Activated CD8-positive, alpha-beta memory T cell treated with anti-CD3 and anti-CD28 coated beads for 4 hours (primary cell): ENCODE data around the gene IP6K1.
"Not testable (repeated sequence)": the region's sequence is repeated elsewhere in the genome, so short reads cannot be mapped to it uniquely, and the experiment has no call there.

Experiments
- DNase-seq, 2 donors: peaks; one replicate each; pipeline ENCODE4 v3.0.0-alpha.2; 2020; ENCODE audit warnings: low read depth in 2 of 2

Gene IP6K1

DNA sequence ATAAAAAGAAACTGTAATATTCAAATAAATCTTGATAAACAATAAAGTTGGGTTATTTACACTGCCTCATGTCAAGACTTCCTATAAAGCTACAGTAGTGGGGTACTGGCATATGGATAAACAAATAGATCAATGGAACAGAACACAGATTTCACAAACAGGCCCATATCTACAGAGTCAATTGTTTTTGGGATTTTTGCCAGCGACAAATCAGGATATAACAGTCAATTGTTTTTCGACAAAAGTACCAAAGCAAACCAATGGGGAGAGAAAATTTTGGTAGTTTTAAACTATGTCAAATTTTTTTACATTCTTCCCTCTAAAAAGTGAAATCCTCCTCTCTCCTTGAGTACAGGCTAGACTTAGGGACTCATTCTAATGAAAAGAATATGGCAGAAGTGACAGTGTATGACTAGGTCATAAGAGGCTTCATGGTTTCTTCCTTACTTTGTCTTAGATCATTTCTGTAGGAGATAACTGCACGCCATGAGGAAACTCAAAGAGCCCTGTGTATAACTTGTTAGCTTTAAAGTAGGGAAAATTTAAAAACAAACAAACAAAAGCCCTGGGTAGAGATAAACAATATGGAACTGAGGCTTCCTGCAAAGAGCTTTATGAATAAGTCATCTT is 16.9 kb downstream of the IP6K1 start:
- DNase-seq, result no peak

DNA sequence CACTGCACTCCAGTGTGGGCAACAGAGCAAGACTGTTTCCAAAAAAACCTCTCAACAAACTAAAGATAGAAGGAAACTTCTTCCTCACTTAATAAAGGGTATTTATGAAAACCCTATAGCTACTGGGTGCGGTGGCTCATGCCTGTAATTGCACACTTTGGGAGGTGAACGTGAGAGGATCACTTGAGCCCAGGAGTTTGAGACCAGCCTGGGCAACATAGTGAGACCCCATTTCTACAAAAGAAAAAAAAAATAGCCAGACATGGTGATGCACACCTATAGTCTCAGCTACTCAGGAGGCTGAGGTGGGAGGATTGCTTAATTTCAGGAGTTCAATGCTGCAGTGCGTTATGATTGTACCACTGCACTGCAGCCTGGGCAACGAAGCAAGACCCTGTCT is 22.4 kb downstream of the IP6K1 start:
- DNase-seq, result no peak

DNA sequence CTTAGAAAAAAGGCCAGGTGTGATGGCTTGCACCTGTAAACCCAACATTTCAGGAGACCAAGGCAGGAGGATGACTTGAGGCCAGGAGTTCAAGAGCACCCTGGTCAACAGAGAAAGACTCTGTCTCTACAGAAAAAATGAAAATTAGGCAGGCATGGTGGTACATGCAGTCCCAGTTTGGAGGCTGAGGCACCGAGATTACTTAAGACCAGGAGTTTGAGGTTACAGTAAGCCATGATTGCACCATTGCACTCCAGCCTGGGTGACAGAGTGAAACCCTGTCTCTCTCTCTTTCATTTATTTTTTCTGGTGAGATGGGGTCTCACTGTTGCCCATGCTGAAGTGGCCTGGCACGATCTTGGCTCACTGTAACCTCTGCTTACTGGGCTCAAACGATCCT is 24.7 kb downstream of the IP6K1 start:
- DNase-seq, result no peak

DNA sequence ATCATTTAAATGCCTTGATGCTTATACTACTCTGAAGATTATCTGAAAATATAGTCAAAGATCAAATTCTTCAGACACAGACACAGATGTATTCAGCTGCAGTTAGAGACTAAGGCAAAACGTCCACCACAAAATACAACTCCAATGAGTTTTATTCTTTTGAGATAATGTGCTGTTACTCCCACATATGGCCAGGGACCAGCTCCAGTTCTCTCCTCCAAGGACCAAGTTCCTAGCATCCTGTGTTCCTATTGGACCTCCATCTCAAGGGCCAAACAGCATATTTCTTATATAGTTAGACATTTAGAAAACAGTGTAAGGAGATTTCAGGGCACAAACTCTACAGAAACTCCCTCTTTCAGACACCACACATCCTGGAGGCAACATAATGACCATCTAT is 27.1 kb downstream of the IP6K1 start:
- DNase-seq, result no peak

GRCh38 chr3:49757197-49757596 is 29.1 kb downstream of the IP6K1 start:
- DNase-seq, result no peak

DNA sequence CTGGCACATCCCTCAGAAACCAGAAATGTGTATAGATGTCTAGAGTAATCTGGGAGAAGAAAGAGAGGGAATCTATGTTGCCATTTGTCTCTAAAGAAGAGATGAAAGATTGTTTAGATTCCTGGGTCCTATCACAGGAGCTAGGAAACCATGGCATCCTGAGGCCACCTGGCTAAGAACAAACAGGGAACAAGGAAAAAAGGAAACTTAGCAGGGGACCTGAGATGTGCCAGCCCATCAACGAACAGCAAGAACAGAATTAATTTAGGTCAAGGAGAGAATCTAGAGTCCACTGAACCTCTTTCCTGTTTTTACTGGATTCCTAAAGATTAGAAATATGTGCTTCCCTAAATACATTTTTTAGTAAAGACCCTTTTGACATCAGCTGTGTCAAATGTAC is 30.3 kb downstream of the IP6K1 start:
- no peak for DNase-seq

DNA sequence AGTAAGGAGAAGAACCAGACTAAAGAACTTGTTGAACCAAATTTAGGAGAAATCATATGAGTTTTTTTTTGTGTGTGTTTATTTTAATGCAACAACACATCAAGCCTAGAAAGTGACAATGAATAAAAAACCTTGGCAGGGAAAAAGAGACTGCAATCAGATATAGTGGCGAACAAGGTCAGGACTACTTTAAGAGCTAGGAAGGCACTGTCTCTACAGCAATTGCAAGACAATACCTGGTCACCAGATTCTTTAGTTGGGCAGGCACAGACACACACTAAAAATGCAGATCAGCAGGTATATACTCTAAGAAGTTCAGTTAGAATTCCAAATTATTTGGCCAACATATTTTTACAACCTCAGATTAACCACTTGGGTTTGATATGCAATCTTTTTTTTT is 31.8 kb downstream of the IP6K1 start:
- DNase-seq, result no peak

DNA sequence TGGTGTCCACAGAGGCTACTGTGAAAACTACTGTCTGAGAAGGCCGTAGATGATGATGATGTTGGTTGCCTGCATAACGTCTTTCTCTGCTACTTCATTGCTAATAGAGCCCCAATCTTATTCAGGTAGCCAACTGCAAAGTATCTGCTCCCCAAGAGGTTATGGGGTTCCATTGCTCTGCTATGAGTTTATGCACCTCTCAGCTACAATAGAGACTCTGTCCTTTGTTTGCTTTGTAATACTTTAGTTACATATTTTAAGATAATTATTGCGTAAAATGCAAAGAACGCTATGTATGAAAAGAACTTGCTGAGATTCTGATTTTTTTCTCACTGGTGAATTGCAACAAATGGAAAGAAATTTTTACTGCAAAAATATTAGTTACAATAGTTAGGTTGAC is 34.8 kb downstream of the IP6K1 start:
- no peak for DNase-seq

GRCh38 chr3:49750056-49750455 is 36.3 kb downstream of the IP6K1 start:
- DNase-seq, result no peak

DNA sequence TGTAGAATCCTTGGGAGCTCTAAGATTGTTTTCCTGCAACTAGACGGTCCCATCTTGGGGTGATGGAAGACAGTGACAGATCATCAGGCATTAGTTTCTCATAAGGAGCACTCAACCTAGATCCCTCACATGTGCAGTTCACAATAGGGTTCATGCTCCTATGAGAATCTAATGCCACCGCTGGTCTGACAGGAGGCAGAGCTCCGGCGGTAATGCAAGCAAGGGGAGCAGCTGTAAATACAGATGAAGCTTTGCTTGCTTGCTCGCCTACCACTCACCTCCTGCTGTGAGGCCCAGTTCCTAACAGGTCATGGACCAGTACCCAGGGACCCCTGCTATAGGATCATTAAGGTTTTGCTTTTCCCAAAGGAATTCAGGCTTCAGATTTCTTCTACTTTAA is 37.5 kb downstream of the IP6K1 start:
- not testable (repeated sequence) for DNase-seq

DNA sequence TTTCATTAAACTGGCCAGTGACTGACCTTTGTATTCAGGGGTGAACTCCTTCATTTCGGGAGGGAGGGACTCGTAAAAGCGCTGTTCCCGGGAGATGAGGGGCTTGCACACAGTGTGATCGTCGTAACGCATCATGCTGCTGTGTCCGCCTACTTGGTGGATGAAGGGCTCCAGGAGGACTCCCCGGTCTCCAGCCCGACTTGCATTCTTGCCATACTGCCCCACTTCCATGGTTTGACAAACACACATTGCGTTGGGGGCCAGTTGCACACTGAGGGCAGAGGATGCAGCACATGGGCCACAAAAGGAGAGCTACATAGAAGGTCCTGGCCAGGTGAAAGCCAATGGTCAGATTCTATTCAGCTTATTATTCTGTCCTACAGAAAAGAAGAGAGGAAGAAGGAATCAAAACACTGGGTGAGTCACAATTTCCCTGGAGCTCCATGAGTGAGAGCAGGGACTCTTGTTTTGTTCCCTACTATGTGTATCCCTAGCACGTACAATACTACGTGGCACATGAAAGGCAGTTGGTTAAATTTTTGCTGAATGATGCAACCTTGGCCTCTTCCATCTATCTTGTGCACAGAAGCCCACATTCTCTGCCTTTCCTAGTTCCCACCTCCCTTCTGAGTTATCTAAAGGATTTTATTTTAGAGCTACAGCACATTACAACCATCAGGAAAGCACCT is 38.4 kb downstream of the IP6K1 start:
- DNase-seq, result no peak

DNA sequence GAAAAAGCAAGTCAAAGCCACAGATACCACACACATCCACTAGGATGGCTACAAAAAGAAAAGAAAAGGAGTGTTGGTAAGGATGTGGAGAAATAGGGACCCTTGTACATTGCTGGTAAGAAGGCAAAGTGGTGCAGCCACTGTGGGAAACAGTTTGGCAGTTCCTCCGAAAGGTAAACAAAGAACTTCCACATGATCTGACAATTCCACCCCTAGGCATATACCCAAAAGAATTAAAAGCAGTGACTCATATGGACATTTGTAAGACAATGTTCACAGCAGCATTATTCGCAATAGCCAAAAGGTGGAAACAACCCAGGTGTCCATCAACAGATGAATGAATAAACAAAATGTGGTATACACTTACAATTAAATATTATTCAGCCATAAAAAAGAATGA is 40.4 kb downstream of the IP6K1 start:
- DNase-seq, result no peak

- DNase-seq, result no peak
Measured at GRCh38 chr3:49740427-49740826, 45.9 kb downstream of the IP6K1 start.

- DNase-seq, result no peak
Measured at GRCh38 chr3:49738067-49738713, 48.2 kb downstream of the IP6K1 start.

DNA sequence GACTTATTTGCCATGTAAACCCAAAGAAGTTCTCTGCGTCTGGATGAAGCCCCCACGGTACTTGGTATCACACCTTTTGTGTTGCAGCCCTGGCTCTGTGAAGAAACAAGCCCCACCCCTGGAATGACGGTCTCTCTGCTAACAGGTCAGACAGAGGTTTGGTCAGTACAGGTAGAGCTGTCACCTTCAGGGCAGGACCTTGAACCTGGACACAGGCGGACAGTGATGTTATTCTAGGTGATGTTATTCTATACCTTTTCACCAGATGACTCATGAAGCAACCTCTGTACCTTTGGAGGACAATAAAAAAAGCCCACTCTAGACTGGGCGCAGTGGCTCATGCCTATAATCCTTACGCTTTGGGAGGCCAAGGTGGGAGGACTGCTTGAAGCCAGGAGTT is 51.6 kb downstream of the IP6K1 start:
- no peak for DNase-seq

GRCh38 chr3:49733551-49733950 is 52.8 kb downstream of the IP6K1 start:
- no peak for DNase-seq

DNA sequence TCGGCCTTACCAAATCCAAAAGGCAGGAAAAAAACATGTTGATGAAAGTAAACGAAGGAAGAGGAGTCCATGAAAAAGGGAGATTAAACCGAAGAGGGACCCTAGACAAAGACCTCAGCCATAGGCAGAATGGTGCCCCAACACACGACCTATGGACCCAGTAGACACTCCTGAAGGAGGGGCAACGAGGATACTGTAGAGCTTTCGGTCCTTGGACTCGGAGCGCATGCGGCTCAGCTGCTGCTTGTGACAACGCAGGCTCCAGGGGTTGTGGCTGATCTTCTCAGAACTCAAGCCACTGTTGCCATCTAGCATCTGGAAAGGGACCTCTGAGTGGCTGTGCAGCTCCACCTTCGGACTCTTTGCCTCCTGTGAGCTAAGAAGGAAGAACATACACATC is 53.7 kb downstream of the IP6K1 start:
- DNase-seq, result no peak

- no peak for DNase-seq
Measured at GRCh38 chr3:49729966-49730609, 56.3 kb downstream of the IP6K1 start.

GRCh38 chr3:49727924-49728361 is 58.4 kb downstream of the IP6K1 start:
- DNase-seq, result no peak

DNA sequence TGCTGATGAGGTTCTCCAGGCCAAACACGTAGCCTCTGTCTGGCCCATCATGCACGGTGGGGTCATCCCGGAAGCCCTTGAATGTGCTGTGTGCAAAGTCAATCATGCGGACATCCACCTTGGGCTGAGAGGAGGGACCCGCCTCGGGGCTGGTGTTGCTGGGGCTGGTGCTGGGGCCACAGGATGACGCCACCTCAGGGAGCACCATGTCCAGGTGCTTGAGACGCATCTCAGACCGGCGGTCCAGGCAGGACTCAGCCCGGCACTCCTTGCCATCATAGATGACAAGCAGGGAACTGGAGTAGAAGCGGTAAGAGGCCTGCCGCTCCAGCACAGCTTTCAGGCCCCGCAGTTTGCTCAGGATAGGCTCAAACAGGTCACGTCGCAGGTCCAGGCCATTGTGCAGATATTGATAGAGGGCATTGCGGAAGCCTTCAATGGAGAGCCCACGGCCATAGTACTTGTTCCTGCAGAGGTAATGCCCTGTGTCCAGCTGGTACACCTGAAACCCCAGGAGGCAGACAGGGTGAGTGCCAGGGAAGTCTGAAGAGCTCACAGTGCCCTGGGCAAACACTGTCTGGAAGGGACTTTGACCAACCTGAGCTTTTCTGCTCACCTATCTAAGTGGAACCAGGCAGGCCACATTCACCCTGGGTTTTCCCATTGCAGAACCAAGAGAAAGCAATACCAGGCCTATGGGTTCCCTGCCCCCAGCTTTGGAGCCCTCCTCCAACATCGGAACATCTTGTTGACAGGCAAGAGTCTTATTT is 59.0 kb downstream of the IP6K1 start:
- DNase-seq, result no peak

DNA sequence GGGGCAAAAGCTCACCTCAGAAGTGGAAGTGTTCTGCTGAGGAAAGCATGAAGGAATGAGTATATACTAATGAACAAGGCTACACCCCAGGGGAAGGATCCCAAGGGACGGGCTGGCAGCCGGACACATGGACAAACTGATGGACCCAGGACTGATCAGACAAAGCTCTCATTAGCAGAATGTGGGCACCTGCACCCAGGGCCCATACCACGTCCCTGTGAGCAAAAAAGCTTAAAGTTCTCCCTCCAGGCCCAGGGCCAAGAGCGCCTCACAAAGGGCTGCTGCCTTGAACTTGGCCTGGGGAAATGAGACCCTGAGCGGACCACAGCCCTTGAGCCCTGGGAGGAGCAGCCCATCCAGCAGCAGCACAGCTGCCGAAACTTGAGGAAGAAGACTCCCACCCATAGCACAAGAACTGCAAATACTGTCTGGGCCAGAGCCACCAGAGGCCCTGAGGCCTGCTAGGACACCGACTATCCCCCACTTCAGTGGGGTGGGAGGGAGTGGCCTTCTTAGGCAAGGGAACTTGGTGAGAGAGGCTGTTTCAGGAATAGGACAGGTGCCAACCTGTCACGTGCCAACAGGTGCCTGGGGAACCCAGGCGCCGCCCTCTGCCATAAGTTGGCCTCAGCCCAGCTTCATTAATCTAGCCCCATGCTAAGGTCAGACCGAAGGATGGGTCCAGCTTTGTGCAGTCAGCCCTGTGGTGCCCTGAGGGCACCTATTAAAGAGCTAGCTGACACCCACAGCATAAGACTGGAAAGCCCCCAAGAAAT is 60.2 kb downstream of the IP6K1 start:
- DNase-seq, result no peak
